RWPE2 (cell line): ENCODE measurements around the gene KDSR.

Source experiments
- ATAC-seq: fragments of 200-7000 bp; cut with Tn5 transposase; 3 replicates; pipeline ENCODE4 v1.9.1; 2021; ENCODE audit warnings: low read depth
- DNase-seq: peaks from one replicate; pipeline ENCODE4 v3.0.0-alpha.2; 2020; ENCODE audit warnings: low spot score
- H3K27ac ChIP-seq: fragments of 450-650 bp; 2 replicates; pipeline ENCODE4 v1.5.1; 2017; ENCODE audit warnings: mild to moderate bottlenecking; ENCODE audit not compliant: poor library complexity, severe bottlenecking
- H3K27me3 ChIP-seq: fragments of 250-450 bp; sonication (Bioruptor Pico); 2 replicates; pipeline ENCODE4 v1.5.1; 2021; ENCODE audit warnings: mild to moderate bottlenecking, moderate library complexity; ENCODE audit not compliant: insufficient read depth, poor library complexity, severe bottlenecking
- H3K36me3 ChIP-seq: fragments of 250-450 bp; sonication (Bioruptor Pico); 2 replicates; pipeline ENCODE4 v1.5.1; 2020; ENCODE audit warnings: low read depth, mild to moderate bottlenecking, moderate library complexity
- H3K4me1 ChIP-seq: fragments of 250-450 bp; sonication (Bioruptor Pico); 2 replicates; pipeline ENCODE4 v1.5.1; 2021; ENCODE audit warnings: mild to moderate bottlenecking, moderate library complexity; ENCODE audit not compliant: insufficient read depth, poor library complexity, severe bottlenecking
- H3K4me3 ChIP-seq: fragments of 250-450 bp; sonication (Bioruptor Pico); 2 replicates; pipeline ENCODE4 v1.5.1; 2021; ENCODE audit warnings: mild to moderate bottlenecking, moderate library complexity; ENCODE audit not compliant: severe bottlenecking
- H3K9me3 ChIP-seq: fragments of 250-450 bp; sonication (Bioruptor Pico); 2 replicates; pipeline ENCODE4 v1.5.1; 2021; ENCODE audit warnings: mild to moderate bottlenecking, moderate library complexity; ENCODE audit not compliant: severe bottlenecking
- CTCF ChIP-seq: fragments of 450-650 bp; IDR thresholded peaks from one replicate; pipeline ENCODE4 v1.5.1; 2017; ENCODE audit warnings: mild to moderate bottlenecking, moderate library complexity; ENCODE audit not compliant: poor library complexity, severe bottlenecking

KDSR gene

GRCh38 chr18:63298400-63299365 is 68.3 kb downstream of the KDSR start:
- no peaks in the 10 kb centered on the region for H3K36me3 ChIP-seq
- DNase-seq: no peak

GRCh38 chr18:63297687-63298399 is 69.2 kb downstream of the KDSR start:
- Histone ChIP-seq H3K4me1 (no peaks in the 10 kb centered on the region), H3K4me3 (no peak overlapping the region), H3K9me3 (no peaks in the 10 kb centered on the region), H3K27ac (no peak overlapping the region), H3K36me3 (no peaks in the 10 kb centered on the region), H3K27me3 (no peaks in the 10 kb centered on the region)
- no peak for TF ChIP-seq CTCF
- DNase-seq (no peak), ATAC-seq (no peak)

More at GRCh38 chr18:63298400-63299365, 68.3 kb downstream of the KDSR start:
- Histone ChIP-seq H3K9me3 (no peaks in the 10 kb centered on the region), H3K4me1 (no peaks in the 10 kb centered on the region), H3K4me3 (no peak overlapping the region), H3K27ac (no peak overlapping the region), H3K27me3 (no peaks in the 10 kb centered on the region)
- no peak for ATAC-seq
- TF ChIP-seq CTCF: no peak

GRCh38 chr18:63293935-63294334 is 73.1 kb downstream of the KDSR start:
- Histone ChIP-seq H3K27me3 (no peaks in the 10 kb centered on the region), H3K9me3 (no peaks in the 10 kb centered on the region), H3K4me1 (no peaks in the 10 kb centered on the region), H3K36me3 (no peaks in the 10 kb centered on the region), H3K27ac (no peak overlapping the region), H3K4me3 (no peak overlapping the region)
- DNase-seq (no peak), ATAC-seq (no peak)
- TF ChIP-seq CTCF: no peak

GRCh38 chr18:63292831-63293683 is 73.9 kb downstream of the KDSR start:
- no peak for DNase-seq
- no peak for ATAC-seq

More at GRCh38 chr18:63292831-63293683, 73.9 kb downstream of the KDSR start:
- no peaks in the 10 kb centered on the region for H3K9me3 ChIP-seq
- H3K27me3 ChIP-seq: no peaks in the 10 kb centered on the region
- no peak overlapping the region for H3K4me3 ChIP-seq
- H3K4me1 ChIP-seq: no peaks in the 10 kb centered on the region
- H3K27ac ChIP-seq: no peak overlapping the region
- no peak for TF ChIP-seq CTCF
- H3K36me3 ChIP-seq: no peaks in the 10 kb centered on the region
